ENCODE data around the gene DIPK2A.
A peak's percentile ranks its signal among the peaks of the same experiment; 100 is the strongest.

The DIPK2A gene, protein sequence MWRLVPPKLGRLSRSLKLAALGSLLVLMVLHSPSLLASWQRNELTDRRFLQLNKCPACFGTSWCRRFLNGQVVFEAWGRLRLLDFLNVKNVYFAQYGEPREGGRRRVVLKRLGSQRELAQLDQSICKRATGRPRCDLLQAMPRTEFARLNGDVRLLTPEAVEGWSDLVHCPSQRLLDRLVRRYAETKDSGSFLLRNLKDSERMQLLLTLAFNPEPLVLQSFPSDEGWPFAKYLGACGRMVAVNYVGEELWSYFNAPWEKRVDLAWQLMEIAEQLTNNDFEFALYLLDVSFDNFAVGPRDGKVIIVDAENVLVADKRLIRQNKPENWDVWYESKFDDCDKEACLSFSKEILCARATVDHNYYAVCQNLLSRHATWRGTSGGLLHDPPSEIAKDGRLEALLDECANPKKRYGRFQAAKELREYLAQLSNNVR

DNA sequence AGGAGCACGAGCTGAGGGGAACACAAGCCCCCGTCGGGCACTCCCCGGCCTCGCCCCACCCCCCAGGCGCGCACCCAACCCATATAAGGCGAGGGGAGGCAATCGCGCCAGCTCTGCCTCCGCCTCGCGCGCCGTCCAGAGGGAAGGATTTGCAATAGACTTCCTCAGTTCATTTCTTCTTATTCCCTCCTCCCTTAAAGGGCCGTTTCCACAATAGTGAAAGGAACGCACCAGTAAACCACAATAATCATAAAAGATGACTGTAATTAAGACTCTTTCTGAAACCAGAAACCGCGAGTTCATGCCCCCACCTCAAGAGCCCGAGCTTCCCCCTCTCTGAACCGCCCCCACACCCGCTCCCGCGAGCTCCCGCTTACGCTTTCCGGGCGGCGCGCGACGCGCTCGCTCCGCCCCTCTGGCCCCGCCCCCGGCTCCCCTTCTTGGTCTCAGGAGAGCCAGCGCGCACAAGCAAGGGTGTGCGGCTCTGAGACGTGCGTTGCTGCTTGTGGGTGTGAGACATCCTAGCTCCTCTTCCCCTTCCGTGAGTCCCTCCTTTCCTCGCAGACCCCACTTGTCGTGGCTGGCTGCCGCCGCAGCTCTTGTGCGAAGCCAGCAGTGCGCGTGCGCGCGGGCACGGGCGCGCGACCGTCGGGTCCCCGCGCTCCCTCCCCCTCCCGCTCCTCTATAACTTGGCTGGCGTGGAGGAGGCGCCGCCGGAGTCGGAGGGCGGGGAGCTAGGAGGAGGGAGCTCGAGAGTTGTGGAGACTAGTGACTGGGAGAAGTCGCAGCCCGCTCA lies at the start of gene DIPK2A:
DIPK2A (plus strand) TSS at position 465 of the 796 bp plus-strand sequence. CDS start 510 bp downstream, outside the sequence.
- peak within 1 kb of the TSS; percentile 80 to 98 (median 89) for H3K4me3 ChIP-seq
- peak within 1 kb of the TSS; percentile 81 to 98 (median 93) for H3K27ac ChIP-seq

DNA sequence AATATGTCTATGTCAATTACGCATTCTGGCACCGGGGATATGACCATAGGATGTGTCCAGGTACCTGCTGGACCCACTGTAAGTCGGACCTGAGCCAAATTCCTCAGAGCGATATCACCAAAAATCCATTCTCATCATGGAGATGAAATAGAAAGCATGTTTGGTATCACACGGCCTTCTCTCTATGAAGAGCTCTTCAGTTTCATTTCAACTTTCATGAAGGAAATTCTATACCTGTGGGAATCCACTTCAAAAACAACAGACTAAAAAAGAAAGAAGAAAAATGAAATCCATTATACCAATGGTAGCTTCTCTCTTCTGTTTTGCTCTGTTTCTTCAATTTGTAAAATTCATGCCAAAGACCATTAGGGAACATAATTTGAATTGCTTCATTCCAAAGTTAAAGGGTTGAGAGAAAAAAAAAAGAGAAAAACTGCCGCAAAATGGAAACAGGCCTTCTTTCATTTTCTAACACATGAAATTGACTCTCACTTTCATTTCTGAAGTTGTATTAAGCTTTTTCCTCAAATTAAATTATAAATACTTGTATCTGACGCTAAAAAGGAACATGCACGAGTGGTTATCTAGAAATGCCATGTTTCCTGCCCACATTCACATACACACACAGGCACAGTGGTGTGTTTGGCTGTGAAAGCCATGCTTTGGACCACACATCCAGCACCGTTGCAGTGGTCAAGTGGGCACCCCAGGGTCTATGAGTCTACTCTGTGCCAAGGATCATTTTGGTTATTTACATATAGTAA lies 46.9 kb upstream of the DIPK2A start:
- Histone ChIP-seq H3K27ac (peak overlapping the region in 1 of 21 experiments; percentile 51), H3K4me3 (no peak overlapping the region)

DNA sequence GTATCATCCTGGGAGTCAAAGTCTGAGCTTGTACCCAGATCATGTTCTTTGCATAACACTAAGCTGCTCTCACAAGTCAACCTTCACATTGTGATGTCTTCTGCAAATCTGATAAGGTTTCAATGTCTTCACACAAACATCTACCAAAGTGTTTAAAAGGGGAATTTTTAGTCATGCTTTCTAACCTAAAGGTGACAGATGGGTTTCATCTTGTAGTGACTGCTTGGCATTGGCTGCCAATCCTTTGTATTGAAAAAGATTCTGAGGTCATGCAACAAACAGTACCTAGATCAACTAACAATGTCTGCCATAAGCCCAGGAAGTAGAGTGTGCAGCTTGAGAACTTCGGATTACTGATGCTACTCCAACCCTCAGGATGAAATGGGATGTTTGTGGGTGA lies 43.6 kb upstream of the DIPK2A start:
- Histone ChIP-seq H3K4me3 (no peak overlapping the region), H3K27ac (no peak overlapping the region)

DNA sequence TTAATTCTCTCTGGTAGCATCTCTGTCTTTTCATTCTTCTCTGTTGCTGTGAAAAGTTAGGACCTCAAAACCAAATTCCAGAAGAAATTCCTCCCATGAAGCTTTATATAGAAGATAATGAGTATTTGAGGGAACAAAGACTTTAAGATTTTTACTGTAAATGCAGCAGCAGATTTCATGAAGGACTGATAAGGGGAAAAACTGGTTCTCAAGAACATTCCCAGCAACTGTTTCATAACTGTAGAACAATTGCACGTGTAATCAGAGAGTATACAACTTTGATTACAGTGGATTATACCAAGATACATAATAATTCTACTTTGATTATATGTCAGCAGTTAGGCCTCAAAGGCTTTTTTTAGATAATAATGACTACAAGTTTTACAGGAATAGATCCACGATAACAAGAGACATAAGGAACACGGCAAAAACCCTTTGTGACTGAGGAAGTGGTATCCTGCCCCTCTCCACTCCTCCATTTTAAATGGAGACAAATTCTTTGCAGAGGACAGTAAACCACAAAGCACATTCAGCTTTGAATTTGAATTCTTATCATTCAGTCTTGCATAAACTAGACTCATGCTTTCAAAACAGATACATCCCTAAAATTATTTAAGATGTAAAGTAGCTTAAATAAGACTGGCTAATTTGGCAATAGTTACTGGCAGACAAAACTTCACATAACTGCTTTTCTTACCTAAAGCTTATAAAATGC lies 42.9 kb upstream of the DIPK2A start:
- no peak overlapping the region for H3K27ac ChIP-seq
- H3K4me3 ChIP-seq, result no peak overlapping the region

DNA sequence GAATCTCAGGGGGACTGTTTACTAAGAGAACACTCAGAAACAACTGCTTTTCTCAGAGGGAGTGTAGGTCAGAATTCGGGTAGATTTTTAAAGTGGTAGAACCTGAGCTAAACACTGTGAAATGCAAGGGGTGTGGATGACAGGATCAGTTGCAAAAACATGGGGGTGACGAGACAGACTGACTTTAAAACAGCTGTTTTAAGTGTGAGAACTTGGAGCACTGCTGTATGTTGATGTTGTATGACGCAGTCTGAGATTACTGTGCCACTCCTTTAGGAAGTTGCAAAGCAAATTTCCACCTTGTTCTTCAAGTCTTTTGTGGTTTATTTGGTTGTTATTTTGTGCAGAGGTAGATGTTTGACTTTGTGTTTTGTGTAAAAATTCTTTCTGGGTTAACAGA lies 36.8 kb upstream of the DIPK2A start:
- no peak overlapping the region for H3K27ac ChIP-seq
- no peak overlapping the region for H3K4me3 ChIP-seq

DNA sequence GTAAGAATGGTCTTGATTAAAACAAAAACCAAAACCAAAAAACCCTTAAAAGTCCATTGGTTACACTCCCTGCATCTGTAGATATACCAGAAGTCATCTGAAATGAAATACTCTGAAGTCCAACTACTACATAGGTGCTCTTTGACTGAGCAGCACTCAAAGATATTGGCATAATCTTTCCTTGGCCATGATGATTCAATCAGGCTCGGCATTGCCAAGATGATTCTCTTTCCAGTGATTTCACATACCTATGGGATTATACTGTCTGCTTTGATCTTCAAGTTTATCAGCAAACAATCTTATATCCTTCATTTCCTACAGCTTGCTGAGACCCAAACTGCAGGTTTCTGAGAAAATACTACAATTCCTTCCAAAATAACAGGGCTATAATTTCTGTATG lies 35.9 kb upstream of the DIPK2A start:
- Histone ChIP-seq H3K4me3 (no peak overlapping the region), H3K27ac (no peak overlapping the region)

DNA sequence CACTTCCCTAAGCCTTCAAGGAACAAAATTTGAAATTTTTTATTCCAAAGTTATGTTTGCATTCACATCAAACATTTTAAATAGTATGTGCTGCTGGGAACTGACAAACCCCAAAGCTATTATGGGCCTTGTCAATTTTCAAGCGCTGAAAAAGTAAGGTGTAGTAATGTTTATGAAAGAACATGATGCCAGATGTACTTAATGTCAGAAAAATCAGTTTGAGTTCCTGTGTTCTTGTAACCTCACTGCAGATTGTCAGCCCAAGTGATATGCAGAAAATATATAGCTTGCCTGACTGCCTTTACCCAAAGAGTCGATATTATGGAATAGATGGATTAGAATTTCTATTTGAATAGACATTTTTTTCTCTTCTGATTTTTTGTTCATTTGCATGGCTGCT lies 20.8 kb upstream of the DIPK2A start:
- no peak overlapping the region for H3K27ac ChIP-seq
- no peak overlapping the region for H3K4me3 ChIP-seq

DNA sequence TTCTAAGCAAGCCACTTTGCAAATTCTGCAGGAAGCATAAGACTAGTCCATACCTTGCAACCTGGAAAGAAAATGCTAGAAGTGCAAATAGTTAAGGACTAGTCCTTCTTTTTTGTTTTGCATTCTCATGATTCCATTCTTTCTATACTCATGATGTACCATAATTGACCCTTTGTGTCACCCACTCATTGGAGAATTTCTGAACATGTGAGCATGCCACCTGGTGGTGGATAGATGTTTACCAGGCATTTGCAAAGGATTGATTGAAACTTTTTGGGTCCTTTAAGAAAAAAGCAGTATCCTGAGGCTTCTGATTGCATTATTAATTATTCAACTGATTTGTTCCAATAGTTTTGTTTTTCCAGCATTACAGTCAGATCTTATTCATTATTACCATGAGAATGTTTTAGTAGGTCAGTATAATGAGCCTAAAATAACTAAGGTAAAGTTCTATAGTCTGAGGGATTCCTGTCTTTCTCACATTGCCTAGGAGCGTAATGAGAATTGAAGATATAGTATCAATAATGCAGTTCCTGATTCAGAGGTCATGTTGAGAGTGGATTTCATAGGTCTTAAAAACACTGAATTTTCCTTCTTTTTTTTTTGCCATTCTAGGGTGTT lies 20.2 kb upstream of the DIPK2A start:
- H3K4me3 ChIP-seq, result no peak overlapping the region
- H3K27ac ChIP-seq, result no peak overlapping the region

DNA sequence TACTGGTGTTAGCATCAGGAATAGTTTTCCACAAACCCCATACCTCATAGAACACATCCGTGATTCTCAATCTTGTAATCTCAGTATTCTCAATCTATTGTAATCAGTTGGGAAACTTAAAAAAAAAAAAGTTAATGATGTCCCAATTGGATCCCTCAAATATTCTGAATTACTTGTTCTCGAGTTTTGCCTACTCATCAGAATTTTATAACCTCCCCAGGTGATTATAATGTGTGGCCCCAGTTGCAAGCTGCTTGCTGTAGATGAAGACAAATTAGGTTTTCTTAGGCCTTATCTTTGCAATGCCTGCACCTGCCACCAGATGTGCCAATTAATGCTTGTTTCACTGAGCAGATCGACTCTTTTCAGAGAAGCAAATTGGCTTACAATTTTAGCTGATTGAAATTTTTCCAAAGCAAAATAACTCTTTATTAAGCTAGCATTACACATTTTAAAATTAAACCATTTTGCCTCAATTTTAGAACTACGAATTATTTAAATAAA lies 19.0 kb upstream of the DIPK2A start:
- no peak overlapping the region for H3K4me3 ChIP-seq

DNA sequence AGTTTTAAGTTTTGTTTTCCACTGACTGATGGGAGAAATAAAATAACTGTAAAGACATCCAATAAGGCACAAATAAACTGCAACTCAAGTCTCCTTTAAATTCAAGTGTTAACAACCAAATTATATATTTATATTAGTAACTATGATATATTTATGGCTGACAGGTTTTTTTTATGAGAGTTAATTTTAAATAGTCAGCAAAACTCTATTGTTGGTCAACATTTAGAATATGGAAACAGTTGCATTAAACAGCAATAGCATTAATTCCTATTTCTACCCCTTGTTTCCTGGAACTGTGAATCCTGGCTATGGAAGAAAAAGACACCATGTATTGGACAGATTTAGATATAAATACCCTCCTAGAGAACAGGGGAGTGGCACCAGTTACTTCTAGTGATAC lies 16.5 kb upstream of the DIPK2A start:
- no peak overlapping the region for H3K27ac ChIP-seq
- H3K4me3 ChIP-seq, result no peak overlapping the region

More for the DNA sequence above, 19.0 kb upstream of the DIPK2A start:
- H3K27ac ChIP-seq, result no peak overlapping the region

DNA sequence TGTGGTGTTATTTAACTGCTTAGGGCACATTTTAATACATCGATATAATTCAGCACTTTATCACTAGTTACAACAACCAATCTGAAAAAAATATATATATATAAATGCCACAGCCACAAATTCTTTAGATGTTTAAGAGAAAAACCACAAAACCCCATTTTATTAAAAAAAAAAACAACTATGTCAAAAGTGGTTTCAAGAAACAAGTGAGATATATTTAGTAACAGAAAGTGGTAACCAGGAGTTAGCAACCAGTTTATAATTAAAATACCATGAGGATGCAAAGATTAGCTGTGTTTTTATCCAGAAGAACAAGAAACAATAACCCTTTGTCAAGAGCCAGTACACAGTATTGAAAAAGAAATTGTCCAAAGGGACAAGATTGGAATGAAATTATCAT lies 14.8 kb upstream of the DIPK2A start:
- no peak overlapping the region for H3K27ac ChIP-seq
- H3K4me3 ChIP-seq, result no peak overlapping the region

DNA sequence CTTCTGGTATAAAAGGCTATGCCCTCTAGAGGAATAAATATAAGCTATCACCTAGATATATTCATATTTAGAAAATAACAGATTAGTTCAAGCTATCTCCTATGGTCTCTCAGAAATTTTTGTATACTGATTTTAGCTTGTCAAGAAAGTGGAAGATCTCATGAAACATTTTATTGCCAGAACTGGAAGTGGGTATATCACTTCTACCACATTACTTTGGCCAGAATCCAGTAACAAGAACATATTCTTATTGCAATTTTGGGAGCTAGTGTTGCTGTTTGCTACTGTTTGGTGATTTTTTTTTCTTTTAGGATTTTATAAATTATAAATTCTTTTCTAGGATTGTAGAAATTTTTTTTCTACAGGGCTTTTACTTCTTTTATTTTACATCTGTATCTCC lies 14.2 kb upstream of the DIPK2A start:
- H3K27ac ChIP-seq, result no peak overlapping the region
- no peak overlapping the region for H3K4me3 ChIP-seq

DNA sequence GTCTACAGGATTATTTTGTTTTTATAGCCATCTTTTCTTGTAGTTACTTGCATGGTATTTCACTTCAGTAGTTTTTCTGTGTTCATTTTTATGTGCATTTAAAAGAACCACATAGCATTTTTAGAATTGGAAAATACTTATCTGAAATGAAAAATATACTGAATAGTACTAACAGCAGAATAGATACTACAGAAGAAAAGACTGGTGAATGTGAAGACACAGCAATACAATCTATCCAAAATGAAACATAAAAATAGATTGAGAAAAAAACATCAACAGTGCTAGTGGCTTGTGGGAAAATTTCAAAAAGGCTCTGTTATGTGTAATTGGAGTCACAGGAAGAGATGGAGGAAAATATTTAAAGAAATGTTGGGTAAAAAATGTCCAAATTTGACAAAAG lies 12.7 kb upstream of the DIPK2A start:
- Histone ChIP-seq H3K27ac (no peak overlapping the region), H3K4me3 (no peak overlapping the region)

DNA sequence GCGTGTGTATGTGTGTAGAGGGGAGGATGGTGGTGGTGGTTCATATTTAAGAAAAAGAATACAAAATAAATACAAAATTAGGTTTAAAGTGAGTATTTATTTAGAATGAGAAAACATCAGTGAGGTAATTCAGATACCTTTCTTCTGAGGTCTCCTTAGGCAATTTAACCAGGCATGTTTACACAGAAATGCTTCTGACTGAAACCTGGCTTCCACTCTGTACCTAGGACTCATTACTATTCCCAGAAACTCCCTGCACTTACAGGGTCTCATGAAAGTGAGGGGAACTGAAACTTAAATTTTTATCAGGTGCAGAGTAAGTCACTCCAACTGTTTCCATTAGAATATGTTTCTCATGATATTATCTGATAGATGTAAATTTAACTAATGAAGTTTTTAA lies 10.3 kb upstream of the DIPK2A start:
- Histone ChIP-seq H3K27ac (no peak overlapping the region), H3K4me3 (no peak overlapping the region)

DNA sequence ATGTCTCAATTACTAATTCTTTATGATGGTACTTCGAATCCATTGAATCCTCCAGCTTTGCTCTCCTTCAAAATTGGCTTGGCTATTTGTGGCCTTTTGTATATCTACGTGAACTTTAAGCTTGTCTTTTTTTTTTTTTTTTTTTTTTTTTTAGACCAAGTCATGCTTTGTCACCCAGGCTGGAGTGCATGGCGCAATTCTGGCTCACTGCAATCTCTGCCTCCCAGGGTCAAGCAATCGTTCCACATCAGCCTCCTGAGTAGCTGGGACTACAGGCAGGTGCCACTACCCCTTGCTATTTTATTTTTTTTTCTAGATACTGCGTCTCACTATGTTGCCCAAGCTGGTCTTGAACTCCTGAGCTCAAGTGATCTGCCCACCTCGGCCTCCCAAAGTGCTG lies 7.7 kb upstream of the DIPK2A start:
- no peak overlapping the region for H3K27ac ChIP-seq
- H3K4me3 ChIP-seq, result no peak overlapping the region

DNA sequence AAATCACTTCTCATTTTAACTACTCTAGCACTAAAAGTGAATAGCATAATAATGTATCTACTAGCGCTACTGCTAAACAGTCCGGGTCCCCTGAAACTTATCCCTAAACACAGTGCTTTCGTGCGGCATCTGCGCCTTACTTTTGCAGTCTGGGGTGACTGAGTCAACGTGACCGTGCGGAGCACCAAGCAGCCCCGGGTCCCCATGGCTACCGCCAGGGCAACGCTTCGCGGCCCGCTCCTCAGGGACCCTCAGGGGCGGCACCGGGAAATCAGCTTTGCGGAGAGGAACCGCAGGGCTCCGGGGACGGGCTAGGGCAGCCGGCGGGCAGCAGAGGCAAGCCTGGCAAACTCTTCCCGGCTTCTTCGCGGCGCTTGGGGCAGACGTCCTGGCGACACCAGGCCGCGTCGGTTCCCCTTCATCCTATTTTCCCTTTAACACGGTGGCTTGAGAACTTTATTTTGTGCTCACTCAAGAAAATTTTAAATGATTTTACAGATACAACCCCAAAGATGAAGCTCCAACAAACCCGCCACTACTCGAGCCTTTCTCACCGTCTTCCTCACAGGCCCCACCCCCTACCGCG lies 757 bp upstream of the DIPK2A start:
- H3K4me3 ChIP-seq, result peak overlapping the region; percentile 80 to 98 (median 89)
- H3K27ac ChIP-seq, result peak overlapping the region; percentile 81 to 98 (median 93)

DNA sequence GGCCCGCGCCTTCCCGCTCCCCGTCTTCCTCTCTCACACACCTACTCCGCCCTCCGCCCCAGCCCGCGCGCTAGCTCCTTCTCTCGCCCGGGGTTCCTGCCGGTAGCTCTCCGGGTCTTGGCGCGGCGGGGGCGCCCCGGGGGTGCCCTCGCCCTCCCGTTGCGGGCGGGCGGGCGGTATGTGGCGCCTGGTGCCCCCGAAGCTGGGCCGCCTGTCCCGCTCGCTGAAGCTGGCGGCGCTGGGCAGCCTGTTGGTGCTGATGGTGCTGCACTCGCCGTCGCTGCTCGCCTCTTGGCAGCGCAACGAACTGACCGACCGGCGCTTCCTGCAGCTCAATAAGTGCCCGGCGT lies 507 bp downstream of the DIPK2A start:
- H3K27ac ChIP-seq, result peak overlapping the region; percentile 28 to 98 (median 93)

DNA sequence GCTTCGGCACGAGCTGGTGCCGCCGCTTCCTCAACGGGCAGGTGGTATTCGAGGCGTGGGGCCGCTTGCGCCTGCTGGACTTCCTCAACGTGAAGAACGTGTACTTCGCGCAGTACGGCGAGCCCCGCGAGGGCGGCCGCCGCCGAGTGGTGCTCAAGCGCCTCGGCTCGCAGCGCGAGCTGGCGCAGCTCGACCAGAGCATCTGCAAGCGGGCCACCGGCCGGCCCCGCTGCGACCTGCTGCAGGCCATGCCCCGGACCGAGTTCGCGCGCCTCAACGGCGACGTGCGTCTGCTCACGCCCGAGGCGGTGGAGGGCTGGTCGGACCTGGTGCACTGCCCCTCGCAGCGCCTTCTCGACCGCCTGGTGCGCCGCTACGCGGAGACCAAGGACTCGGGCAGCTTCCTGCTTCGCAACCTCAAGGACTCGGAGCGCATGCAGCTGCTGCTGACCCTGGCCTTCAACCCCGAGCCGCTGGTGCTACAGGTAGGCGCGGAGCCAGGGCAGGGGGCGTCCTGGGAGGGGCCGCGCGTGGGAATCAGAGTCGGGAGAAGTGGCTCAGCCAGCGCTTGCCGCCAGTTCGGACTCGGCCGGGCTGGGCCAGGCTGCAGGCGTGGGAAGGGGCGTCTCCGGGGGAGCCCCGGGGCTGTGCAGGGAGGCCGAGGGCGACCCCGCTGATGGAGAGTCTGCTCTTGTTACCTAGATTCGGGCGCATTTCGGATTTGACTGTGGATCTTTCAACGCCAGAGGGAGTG lies 1.1 kb downstream of the DIPK2A start:
- H3K4me3 ChIP-seq, result peak overlapping the region; percentile 80 to 98 (median 89)
- H3K27ac ChIP-seq, result peak overlapping the region; percentile 28 to 98 (median 93)

More for the DNA sequence above, 507 bp downstream of the DIPK2A start:
- peak overlapping the region; percentile 80 to 98 (median 89) for H3K4me3 ChIP-seq

Data from skin epidermis (tissue), 12 donors.